ENCODE results near the gene DDI2. TPM values are rescaled to one million over a fixed set of nuclear protein-coding genes. Genes with fewer than 3 reads are reported as not detected.

The DDI2 gene
- total and polyA plus RNA-seq, 10 of the 15 experiments (the other 5 are each of a cell fraction or from before 2014, with no cell fraction given): 3.3 to 33.1 (median 11.6) TPM

DNA sequence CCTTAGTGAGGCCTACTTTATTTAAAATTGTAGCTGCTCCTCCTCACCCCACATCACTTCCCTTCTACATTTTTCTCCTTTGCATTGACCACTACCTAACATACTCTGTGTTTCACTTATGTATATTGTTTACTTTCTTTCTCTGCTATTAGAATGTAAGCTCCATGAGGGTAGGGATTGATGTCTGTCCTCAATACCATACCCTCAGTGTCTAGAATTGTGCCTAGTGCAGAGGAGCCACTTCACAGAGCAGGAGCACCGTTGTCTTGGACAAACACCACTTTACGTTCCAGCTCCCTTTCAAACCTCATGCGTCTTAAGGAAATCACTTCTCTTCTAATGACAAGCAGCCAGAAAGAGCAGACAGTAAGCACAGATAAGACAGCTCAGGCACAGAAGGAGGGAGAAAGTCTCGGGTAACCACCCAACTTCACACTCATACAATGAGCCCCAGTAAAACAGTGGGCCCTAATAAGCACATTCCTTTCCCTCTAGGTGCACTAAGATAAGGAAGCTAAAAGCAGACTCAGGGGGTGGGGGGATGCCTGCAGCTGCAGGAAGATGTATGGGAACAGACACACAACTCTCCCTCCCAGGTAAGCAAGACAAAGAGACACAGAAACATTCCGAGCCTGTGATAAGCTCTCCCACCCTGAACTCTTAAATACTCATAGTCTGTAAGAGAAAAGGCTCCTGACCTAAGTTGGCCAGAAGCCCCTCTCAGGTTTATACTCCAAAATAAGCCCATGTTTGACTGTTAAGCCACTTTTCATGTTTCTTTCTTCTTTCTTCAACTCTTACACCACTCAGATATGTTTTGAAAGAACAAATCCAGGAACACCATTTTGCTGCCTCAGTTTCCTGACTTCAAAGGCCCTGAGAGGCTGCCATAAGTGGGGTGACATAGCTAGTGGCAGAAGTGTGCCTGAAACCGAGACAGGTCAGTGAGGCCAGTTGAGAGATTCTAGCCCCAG is 59.7 kb downstream of the DDI2 start:
- SMC1A ChIA-PET (ENCODE audit: uncharacterized antibody, unreplicated experiment): interaction anchor here (0.9 to 1.8 kb wide), 6 partner anchors 11 to 115 kb away, joined by 3 to 5 read pairs (median 3); no protein-coding TSS in a partner anchor
- H3K36me3 ChIP-seq (ENCODE audit: control insufficient read depth in 2 of 2, insufficient read depth in 2 of 2, low read length in 1 of 2): no peaks in the 10 kb centered on the region
- no peaks in the 10 kb centered on the region for H4K20me1 ChIP-seq (ENCODE audit: control insufficient read depth, insufficient read depth)
- ATAC-seq (no peak), DNase-seq (ENCODE audit: low read depth, low spot score) (no peak), FAIRE-seq (no peak)
- POLR2A ChIA-PET: interaction anchor here (0.6 to 1.0 kb wide), 2 partner anchors 9 to 19 kb away, joined by 3 read pairs; no protein-coding TSS in a partner anchor
- no peaks in the 10 kb centered on the region for H3K27me3 ChIP-seq (replicated peaks in 1 of 2; ENCODE audit: control insufficient read depth in 2 of 2, insufficient read depth in 2 of 2, low read length in 1 of 2)
- RAD21 ChIA-PET (ENCODE audit: unreplicated experiment): interaction anchor here (0.7 kb wide), 1 partner anchor 33 kb away, joined by 3 read pairs; no protein-coding TSS in a partner anchor
- no peak for TF ChIP-seq ATF7 (IDR thresholded peaks at IDR 0.05; ENCODE audit: low read depth)
- TF ChIP-seq, protein P1, sequence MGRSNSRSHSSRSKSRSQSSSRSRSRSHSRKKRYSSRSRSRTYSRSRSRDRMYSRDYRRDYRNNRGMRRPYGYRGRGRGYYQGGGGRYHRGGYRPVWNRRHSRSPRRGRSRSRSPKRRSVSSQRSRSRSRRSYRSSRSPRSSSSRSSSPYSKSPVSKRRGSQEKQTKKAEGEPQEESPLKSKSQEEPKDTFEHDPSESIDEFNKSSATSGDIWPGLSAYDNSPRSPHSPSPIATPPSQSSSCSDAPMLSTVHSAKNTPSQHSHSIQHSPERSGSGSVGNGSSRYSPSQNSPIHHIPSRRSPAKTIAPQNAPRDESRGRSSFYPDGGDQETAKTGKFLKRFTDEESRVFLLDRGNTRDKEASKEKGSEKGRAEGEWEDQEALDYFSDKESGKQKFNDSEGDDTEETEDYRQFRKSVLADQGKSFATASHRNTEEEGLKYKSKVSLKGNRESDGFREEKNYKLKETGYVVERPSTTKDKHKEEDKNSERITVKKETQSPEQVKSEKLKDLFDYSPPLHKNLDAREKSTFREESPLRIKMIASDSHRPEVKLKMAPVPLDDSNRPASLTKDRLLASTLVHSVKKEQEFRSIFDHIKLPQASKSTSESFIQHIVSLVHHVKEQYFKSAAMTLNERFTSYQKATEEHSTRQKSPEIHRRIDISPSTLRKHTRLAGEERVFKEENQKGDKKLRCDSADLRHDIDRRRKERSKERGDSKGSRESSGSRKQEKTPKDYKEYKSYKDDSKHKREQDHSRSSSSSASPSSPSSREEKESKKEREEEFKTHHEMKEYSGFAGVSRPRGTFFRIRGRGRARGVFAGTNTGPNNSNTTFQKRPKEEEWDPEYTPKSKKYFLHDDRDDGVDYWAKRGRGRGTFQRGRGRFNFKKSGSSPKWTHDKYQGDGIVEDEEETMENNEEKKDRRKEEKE (IDR thresholded peaks at IDR 0.05): no peak
- TF ChIP-seq, protein P2, sequence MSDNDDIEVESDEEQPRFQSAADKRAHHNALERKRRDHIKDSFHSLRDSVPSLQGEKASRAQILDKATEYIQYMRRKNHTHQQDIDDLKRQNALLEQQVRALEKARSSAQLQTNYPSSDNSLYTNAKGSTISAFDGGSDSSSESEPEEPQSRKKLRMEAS (IDR thresholded peaks at IDR 0.05; ENCODE audit: low read depth, low read length): no peak
- TF ChIP-seq, protein P3, sequence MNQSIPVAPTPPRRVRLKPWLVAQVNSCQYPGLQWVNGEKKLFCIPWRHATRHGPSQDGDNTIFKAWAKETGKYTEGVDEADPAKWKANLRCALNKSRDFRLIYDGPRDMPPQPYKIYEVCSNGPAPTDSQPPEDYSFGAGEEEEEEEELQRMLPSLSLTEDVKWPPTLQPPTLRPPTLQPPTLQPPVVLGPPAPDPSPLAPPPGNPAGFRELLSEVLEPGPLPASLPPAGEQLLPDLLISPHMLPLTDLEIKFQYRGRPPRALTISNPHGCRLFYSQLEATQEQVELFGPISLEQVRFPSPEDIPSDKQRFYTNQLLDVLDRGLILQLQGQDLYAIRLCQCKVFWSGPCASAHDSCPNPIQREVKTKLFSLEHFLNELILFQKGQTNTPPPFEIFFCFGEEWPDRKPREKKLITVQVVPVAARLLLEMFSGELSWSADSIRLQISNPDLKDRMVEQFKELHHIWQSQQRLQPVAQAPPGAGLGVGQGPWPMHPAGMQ (IDR thresholded peaks at IDR 0.05; ENCODE audit: borderline replicate concordance): no peak
- TF ChIP-seq, protein P4, sequence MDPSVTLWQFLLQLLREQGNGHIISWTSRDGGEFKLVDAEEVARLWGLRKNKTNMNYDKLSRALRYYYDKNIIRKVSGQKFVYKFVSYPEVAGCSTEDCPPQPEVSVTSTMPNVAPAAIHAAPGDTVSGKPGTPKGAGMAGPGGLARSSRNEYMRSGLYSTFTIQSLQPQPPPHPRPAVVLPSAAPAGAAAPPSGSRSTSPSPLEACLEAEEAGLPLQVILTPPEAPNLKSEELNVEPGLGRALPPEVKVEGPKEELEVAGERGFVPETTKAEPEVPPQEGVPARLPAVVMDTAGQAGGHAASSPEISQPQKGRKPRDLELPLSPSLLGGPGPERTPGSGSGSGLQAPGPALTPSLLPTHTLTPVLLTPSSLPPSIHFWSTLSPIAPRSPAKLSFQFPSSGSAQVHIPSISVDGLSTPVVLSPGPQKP (IDR thresholded peaks at IDR 0.05; ENCODE audit: low read depth, low read length): no peak
- TF ChIP-seq NR2C1 (IDR thresholded peaks at IDR 0.05): no peak
- TF ChIP-seq, protein P5, sequence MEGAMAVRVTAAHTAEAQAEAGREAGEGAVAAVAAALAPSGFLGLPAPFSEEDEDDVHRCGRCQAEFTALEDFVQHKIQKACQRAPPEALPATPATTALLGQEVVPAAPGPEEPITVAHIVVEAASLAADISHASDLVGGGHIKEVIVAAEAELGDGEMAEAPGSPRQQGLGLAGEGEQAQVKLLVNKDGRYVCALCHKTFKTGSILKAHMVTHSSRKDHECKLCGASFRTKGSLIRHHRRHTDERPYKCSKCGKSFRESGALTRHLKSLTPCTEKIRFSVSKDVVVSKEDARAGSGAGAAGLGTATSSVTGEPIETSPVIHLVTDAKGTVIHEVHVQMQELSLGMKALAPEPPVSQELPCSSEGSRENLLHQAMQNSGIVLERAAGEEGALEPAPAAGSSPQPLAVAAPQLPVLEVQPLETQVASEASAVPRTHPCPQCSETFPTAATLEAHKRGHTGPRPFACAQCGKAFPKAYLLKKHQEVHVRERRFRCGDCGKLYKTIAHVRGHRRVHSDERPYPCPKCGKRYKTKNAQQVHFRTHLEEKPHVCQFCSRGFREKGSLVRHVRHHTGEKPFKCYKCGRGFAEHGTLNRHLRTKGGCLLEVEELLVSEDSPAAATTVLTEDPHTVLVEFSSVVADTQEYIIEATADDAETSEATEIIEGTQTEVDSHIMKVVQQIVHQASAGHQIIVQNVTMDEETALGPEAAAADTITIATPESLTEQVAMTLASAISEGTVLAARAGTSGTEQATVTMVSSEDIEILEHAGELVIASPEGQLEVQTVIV (IDR thresholded peaks at IDR 0.05; ENCODE audit: borderline replicate concordance, partially characterized antibody): no peak
- no peak for TF ChIP-seq POLR2AphosphoS2 (IDR thresholded peaks at IDR 0.05; ENCODE audit: low read depth, low read length)
- no peak for TF ChIP-seq SMARCA5 (IDR thresholded peaks at IDR 0.05)
- no peak for TF ChIP-seq CBX3 (IDR thresholded peaks at IDR 0.05; ENCODE audit: borderline replicate concordance, low read depth)
- in situ Hi-C loops (cut with MboI) (no loop called here), intact Hi-C loops (cut with micrococcal nuclease; ENCODE audit: unreplicated experiment) (no loop called here)
- 74% methylated on average over 6 of the region's 6 CpGs for WGBS (ENCODE audit: insufficient coverage, insufficient replicate concordance, low lambda C conversion rate, missing lambda C conversion rate)
- no peaks in the 10 kb centered on the region; the same call in 2 of the 3 replicates for H3K9me3 ChIP-seq (replicated peaks; ENCODE audit: control insufficient read depth, insufficient read depth, low read length)
- CTCF ChIA-PET: interaction anchor here (0.6 kb wide), 1 partner anchor 184 kb away, joined by 3 read pairs; no protein-coding TSS in a partner anchor
- H3K9ac ChIP-seq (ENCODE audit: control insufficient read depth, insufficient read depth, low read length): no peak overlapping the region
- no peak overlapping the region for H3K4me2 ChIP-seq (ENCODE audit: control insufficient read depth, insufficient read depth)
- H3K27ac ChIP-seq (ENCODE audit: control insufficient read depth, insufficient read depth): no peak overlapping the region
- no TSS peak for BruUV-seq (replicated peaks)
- H3K4me3 ChIP-seq: no peak overlapping the region
- H3K79me2 ChIP-seq (ENCODE audit: control insufficient read depth, insufficient read depth, low read length): no peaks in the 10 kb centered on the region
- H2AFZ ChIP-seq (ENCODE audit: control insufficient read depth, low read depth, low read length): no peak overlapping the region
- H3K4me1 ChIP-seq (ENCODE audit: control insufficient read depth, insufficient read depth, low read length): peaks cover 6% of the 10 kb centered on the region

Measured in GM12878 (cell line).